SIG-M5 (cell line): ENCODE measurements around the gene INTS7.
"Not testable (repeated sequence)": the region's sequence is repeated elsewhere in the genome, so short reads cannot be mapped to it uniquely, and the experiment has no call there.

Experiments used
- DNase-seq: peaks from one replicate; lab custom pipeline; 2025; lab: John Stamatoyannopoulos, UW

Gene INTS7

GRCh38 chr1:211975152-211975941, 60.0 kb downstream of the INTS7 start:
- DNase-seq, result no peak

DNA sequence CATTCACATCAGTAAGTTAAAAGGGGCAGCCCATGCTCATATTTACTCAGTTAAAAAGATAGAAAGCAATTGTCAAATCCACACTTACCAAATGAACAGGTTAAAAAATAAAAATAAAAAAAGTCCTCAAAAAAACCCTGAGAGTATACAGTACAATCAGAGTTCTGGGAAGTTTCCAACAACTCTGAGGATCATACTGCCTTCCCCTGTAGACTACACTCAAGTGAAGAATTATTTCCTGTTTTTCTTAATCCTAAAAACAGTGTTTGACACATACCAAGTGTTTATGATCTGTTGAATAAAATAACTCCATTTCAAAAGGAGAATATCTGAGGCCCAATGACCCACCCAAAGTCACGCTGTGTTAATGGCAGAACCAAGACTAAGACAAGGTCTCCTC, 61.8 kb downstream of the INTS7 start:
- no peak for DNase-seq

DNA sequence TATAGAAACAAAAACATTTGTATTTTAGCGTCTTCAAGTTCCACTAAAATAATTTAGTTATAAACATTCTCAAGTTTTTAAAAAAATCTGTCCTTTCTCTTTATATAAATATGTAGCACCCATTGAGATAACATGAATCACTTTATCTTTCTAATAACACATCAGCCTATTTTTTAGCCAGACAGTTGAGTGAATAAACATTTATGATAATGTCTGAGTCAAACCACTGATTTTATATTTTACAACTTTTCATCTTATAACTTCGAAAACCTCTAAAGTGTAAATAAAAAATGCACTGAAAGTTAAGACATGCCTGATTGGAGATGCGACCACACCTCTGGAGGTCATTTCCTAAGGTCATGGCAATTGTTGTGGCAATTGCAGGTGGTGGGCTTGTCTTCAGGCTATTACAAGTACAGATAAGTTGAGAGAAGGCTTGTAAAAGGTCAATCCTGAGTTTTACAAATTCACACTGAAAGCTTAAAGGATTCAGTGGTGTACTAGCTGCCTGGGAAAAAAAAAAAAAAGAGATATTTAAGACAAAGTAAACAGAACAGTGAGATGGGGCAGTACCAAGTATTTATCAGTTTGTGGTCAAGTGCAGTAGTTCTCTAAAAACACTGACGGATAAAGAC, 67.0 kb downstream of the INTS7 start:
- DNase-seq, result no peak

DNA sequence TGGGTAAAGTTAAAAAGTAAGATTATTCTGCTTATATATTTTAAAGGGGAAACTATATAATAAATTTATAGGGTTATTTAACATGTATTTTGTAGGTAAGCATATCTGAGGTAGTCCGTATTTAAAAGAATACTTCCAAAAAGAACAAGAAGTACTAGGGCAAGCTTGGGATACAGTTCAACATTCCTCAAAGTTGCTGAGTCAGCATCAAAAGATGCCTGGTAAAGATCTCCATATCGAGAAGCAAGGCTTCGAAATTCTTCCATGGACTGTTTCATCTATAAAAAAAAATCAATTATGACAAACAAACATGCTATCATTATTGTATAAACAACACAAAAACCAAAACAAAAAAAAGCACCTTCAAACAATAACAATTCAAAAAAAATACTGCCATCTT, 67.7 kb downstream of the INTS7 start:
- DNase-seq, result no peak

GRCh38 chr1:211965108-211965805, 70.1 kb downstream of the INTS7 start:
- peak; percentile 33 for DNase-seq

GRCh38 chr1:211959680-211960079, 75.7 kb downstream of the INTS7 start:
- DNase-seq, result no peak

DNA sequence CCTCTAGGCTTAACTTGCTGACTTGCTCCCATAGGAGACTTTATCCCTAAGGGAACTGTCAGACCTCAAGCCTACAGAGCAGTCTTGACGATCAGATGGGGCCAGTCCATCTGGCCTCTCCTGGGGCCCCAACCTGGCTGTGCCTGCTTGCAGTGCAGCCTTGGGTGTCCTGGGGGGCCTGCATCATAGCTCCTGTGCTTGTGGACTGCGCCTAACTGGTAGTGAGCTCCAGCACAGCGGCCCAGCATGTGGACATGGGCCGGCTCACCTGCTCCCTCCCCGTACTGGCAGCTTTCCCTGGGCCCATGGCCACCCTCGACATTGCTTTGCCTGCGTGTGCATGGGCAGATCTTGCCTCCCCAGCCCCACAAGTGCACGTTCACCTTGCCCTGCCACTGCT, 76.1 kb downstream of the INTS7 start:
- no peak for DNase-seq

DNA sequence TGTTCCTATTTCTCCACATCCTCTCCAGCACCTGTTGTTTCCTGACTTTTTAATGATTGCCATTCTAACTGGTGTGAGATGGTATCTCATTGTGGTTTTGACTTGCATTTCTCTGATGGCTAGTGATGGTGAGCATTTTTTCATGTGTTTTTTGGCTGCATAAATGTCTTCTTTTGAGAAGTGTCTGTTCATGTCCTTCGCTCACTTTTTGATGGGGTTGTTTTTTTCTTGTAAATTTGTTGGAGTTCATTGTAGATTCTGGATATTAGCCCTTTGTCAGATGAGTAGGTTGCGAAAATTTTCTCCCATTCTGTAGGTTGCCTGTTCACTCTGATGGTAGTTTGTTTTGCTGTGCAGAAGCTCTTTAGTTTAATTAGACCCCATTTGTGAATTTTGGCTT, 81.3 kb downstream of the INTS7 start:
- not testable (repeated sequence) for DNase-seq

DNA sequence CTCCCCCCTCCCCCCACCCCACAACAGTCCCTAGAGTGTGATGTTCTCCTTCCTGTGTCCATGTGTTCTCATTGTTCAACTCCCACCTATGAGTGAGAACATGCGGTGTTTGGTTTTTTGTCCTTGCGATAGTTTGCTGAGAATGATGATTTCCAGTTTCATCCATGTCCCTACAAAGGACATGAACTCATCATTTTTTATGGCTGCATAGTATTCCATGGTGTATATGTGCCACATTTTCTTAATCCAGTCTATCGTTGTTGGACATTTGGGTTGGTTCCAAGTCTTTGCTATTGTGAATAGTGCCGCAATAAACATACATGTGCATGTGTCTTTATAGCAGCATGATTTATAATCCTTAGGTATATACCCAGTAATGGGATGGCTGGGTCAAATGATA, 81.8 kb downstream of the INTS7 start:
- not testable (repeated sequence) for DNase-seq

DNA sequence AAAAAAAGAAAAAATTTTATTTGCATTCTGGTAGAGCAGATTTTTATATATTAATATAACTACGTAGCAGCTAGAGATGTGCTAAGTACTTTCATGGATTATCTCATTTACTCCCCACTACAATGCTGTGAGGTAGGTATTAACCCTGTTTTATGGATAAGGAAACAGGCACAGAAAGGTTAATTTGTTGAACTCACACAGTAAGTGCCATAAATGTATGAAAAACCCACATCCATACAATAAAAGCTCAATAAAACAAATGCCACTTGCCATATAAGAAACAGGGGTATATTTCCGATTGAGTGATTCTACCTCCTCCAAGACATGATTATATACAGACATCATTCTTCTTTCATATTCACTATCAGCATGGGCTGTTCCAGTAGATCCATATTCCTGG, 83.1 kb downstream of the INTS7 start:
- no peak for DNase-seq

GRCh38 chr1:211951856-211952255, 83.5 kb downstream of the INTS7 start:
- no peak for DNase-seq

GRCh38 chr1:211948377-211948776, 87.0 kb downstream of the INTS7 start:
- DNase-seq, result no peak

DNA sequence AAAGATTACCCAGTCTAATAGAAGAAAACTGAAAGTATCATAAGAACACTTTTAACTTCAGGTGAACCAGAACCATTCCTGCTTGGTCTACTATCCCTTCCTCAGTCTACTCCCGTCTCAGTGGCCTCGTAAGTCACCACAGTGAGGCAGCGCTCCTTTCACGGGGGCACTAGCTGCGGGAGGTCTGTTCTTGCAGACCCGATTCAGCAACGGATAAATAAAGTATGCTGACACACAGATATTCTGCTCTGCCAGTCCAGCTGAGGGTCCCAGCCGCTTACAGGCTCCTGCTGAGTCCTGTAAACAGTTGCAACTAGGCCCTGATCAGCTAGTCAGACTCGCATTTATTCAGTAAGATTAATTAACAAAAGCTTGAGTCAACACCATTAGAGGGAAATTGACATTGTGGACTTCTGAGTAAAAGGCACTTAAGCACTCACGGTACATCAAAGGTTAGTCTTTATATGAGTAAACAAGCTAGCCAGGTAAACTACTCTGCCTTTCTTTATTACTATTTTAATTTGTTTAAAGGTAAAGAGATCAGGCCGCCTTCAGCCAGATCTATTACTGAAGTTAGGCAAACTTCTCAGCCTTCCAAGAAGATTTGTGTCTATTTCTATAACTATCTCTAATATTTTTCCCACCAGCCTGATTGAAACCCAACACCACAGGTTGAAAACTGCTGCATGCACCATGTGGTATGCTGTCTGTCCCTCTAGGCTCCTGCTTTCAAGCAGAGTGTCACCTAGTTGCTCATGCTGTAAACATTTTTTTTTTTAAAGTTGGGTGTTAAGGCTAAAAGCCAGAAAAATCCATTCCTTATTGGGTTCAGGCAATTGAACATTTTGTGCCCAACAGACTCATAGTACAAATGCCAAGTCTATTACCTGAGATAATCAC, 87.7 kb downstream of the INTS7 start:
- DNase-seq, result no peak

DNA sequence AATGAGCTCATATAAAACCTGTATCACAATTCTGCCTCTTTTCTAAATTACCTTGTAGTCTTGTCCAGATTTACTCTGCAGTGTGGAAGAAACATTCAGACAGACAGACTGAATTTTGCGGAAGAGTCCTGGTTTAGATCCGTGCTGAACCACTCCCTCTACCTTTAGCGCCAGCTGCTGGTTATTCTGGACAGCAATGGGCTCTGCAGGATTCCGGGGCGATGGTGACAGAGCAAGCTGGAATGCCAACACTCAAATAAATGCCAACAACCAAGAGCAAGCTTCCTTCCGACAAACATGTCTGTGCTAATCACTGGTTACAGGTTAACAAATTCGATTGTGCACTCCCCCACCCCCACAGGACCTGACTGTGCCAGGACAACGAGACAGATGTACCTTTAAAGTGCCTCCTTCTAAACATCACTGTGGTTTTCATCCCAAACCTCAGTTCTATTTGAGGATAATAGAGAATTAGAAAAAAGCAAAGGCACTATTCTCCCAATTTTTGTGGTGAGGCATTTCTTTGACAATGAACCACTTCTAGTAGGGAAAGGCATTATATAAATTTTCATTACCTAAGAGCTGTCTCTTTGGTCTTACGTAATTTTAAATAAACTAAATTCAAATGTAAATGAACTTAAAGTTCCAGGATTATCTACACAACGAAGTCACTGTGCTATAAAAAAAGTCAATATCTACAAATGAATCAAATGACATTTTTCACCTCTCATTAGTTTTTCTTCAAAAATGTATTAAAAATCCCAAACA, 90.4 kb downstream of the INTS7 start:
- DNase-seq, result no peak

DNA sequence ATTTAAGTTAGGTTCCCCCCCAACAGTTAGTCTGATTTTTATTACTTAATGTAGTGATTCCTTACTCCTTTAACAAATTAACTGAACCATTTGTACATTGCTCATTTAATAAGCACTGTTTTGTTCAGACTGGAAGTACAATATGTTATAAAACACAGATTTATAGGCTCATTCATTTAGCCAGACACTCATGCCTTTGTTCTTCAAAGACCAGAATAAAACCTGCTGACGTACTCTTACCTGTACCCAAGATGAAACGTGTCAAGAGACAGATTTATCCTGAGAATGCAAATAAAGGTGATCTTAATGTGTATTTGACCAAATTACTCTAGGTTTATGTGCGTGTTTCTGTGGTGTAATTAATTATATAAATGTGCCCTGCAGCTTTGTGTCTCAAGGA, 92.8 kb downstream of the INTS7 start:
- DNase-seq, result no peak

- DNase-seq, result no peak
Measured at GRCh38 chr1:211939876-211940468, 95.4 kb downstream of the INTS7 start.

- no peak for DNase-seq
Measured at GRCh38 chr1:211938561-211938997, 96.8 kb downstream of the INTS7 start.

DNA sequence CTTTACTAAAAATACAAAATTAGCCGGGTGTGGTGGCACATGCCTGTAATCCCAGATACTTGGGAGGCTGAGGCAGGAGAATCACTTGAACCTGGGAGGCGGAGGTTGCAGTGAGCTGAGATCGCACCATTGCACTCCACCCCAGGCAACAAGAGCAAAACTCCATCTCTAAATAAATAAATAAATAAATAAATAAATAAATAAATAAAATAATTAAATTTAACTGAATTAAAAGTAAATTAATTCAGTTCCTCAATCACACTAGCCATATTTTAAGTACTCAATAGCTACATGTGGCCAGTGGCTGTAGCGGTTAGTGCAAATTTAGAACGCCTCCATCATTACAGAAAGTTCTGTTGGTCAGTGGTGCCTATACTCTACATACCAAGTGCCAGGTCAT, 97.9 kb downstream of the INTS7 start:
- not testable (repeated sequence) for DNase-seq

GRCh38 chr1:211935448-211935970, 99.8 kb downstream of the INTS7 start:
- DNase-seq, result no peak

GRCh38 chr1:211933946-211934714, 101.2 kb downstream of the INTS7 start:
- no peak for DNase-seq
